GM12891 (cell line): ENCODE measurements around the gene GPC6.

Experiments used
- PAX5 ChIP-seq: IDR thresholded peaks from 2 replicates; pipeline ENCODE4 v1.6.1; 2011; ENCODE audit warnings: low read length, moderate library complexity, mild to moderate bottlenecking; ENCODE audit not compliant: insufficient read depth, severe bottlenecking
- POLR2A ChIP-seq: IDR thresholded peaks from 2 replicates; pipeline ENCODE4 v1.6.1; 2011; ENCODE audit warnings: low read depth, low read length, control low read depth
- POLR2AphosphoS5 ChIP-seq: IDR thresholded peaks from 2 replicates; pipeline ENCODE4 v1.6.1; 2011; ENCODE audit warnings: low read depth, low read length, control low read depth
- SPI1 ChIP-seq: IDR thresholded peaks from 2 replicates; pipeline ENCODE4 v1.6.1; 2011; ENCODE audit warnings: low read depth, low read length, control low read depth
- TAF1 ChIP-seq: IDR thresholded peaks from 2 replicates; pipeline ENCODE4 v1.6.1; 2011; ENCODE audit warnings: low read depth, low read length, control low read depth

DNA sequence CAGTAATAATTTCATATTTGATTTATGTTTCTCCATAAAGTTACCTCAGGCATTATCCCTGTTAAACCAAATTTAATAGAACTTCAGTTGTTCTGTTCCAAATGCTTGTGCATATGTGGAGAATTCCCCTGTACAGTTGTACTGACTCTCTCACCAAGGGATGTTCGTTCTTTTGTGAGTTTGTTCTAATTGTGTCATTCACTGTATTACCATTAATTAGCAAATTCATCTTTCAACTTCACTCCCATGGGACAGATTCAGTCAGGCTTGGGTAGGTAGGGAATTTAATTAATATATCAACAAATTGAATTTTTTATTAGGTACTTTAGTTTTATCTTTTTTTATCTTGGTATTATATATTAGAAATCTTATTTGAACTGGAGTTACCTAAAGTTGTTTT is 987.5 kb downstream of the GPC6 start:
- TF ChIP-seq POLR2A (no peak), TAF1 (no peak), POLR2AphosphoS5 (no peak), SPI1 (no peak), PAX5 (no peak)
